NCI-H1048 (cell line): ENCODE data around the gene AFG1L.
"Not testable (repeated sequence)": the region's sequence is repeated elsewhere in the genome, so short reads cannot be mapped to it uniquely, and the experiment has no call there.

ENCODE experiments used
- DNase-seq: peaks from one replicate; lab custom pipeline; 2025; lab: John Stamatoyannopoulos, UW

AFG1L gene

GRCh38 chr6:108556866-108557493 lies 262.1 kb downstream of the AFG1L start:
- DNase-seq, result no peak

DNA sequence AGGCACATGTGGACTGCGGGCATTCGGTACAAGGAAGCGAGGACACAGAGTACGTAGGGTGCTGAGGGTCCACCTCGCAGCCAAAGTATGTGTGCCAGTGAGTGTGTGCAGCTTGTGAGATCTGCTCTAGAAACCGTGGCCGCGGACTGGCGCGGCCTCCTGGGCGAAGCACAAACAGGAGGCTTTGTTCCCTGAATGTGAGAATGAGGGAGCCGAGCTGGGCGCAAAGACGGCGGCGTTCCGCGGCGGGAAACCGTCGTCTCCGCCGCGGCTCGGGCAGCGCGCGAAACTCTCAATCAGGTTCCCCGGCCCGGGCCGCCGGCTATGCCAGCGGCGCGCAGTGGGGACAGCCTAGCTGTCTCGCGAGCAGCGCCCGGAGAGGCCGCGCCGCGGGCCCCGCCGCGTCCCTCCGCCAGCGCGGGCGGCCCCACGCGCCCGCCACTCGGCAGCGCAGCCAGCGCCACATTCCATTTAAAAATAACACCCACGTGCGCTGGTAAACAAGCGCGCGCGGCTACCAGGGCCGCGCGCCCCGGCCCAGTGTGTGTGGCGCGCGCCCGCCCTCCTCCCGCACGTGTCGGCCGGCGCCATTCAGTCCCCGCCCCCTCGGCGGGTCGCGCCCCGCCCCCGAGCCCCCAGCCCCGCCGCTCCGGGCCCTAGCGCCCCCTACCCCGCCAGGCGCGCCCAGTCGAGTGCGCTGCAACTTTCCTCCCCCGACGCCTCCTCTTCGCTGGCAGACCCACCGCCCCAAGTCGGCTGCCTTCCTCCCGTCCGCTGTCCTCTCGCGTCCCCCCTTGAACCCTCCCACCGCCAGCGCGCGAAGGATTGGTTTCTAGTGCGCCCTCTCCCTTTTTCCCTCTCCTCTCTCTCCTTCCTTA lies 262.9 kb downstream of the AFG1L start:
- peak; percentile 34 for DNase-seq

DNA sequence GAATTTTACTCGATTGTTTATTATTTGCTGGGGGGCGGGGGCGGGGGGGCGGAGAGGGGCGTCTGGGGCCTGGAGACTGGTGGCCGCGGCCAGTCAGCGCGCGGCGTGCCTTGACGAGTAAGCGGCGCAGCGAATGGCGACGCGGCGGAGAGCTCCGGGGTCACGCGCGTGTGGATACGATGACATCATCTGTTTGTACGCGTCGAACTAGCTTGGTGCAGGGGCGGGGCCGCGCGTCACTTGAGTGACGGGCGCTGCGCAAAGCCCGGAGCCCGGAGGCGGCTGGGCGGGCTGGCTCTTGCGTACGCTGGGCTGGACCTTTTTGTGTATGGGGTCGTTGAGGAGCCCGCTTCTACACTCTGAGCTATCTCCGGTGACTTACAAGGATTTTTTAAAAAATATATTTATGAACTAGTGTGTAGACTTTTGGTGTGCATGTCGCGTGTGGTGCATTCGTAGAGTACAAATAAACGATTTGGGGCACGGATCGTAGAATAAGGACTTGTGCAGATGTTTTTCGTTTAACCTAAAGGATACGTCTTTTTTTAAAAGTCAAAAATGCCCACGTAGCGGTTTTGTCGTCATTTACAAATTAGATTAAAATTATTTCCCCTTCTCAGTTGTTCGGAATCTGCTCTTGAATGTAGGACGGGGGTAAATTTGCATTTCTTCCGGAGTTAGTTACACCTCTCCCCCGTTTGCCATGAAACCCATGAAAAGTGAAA lies 263.7 kb downstream of the AFG1L start:
- peak; percentile 98 for DNase-seq

DNA sequence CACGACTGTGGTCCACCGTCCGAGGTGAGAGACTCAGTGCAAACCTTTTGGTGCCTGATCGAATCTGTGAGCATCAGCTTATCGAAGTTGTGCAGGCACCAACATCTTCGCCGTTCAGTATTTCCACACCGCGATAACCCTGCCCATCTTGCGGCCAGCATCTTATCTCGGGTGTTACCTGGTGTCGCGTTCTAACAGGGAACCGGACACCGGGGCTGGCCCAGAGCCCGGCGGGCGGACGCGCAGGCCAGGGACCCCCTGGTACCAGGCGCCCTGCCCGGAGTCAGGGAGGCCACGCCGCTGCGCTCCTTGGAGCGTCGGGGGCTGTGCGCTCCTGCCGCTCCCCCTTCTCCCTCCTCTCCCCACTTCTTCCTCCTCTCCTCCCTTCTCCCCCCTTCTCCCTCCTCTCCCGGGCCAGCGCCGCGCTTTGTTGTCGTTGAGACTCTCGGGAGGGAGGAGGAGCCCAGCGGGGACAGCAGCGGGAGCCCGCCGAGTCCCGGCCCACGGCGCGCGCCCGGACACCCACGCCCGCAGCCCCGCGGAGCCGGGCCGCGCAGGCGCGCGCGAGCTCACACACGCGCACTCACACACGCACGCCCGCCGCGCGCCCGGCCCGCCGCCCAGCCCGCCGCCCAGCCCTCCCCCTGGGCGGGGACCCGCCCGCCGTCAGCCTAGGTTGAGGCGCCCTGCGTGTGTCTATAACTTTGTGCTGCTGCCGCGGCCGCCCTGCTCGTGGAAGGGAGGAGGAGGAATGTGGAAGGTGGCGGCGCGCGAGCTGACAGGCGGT lies 264.4 kb downstream of the AFG1L start:
- DNase-seq, result peak; percentile 57

- DNase-seq, result no peak
Measured at GRCh38 chr6:108559884-108560462, 265.1 kb downstream of the AFG1L start.

DNA sequence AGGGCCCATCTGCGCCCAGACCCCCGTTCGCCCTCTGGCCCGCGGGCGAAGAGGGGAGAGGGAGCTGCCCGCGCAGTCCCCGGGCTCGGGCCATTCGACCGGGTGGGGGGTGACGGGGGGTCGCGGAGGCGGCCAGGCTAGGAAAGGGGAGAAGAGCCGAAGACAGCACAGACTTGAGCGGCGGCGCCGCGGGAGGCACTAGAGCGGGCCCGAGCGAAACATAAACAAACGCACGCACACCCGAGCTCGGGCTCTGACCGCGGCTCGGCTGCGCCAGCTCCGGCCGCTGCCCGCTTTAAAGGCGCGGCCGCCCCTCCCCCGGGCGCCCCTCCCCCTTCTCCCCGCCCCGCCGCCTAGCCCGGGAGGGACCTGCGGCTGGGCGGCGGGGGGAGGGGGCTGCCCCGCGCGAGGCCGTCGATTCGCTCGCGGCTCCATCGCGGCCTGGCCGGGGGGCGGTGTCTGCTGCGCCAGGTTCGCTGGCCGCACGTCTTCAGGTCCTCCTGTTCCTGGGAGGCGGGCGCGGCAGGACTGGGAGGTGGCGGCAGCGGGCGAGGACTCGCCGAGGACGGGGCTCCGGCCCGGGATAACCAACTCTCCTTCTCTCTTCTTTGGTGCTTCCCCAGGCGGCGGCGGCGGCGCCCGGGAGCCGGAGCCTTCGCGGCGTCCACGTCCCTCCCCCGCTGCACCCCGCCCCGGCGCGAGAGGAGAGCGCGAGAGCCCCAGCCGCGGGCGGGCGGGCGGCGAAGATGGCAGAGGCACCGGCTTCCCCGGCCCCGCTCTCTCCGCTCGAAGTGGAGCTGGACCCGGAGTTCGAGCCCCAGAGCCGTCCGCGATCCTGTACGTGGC lies 265.8 kb downstream of the AFG1L start, which contains the start of gene FOXO3:
Gene FOXO3, plus strand, starts transcription at position 455 of the 846 bp plus-strand sequence. Its CDS starts 292 bp downstream, at position 747.
- DNase-seq, result peak; percentile 48

DNA sequence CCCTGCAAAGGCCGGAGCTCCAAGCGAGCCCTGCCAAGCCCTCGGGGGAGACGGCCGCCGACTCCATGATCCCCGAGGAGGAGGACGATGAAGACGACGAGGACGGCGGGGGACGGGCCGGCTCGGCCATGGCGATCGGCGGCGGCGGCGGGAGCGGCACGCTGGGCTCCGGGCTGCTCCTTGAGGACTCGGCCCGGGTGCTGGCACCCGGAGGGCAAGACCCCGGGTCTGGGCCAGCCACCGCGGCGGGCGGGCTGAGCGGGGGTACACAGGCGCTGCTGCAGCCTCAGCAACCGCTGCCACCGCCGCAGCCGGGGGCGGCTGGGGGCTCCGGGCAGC lies 266.4 kb downstream of the AFG1L start:
- DNase-seq, result not testable (repeated sequence)

- DNase-seq, result no peak
Measured at GRCh38 chr6:108561742-108562502, 267.1 kb downstream of the AFG1L start.

DNA sequence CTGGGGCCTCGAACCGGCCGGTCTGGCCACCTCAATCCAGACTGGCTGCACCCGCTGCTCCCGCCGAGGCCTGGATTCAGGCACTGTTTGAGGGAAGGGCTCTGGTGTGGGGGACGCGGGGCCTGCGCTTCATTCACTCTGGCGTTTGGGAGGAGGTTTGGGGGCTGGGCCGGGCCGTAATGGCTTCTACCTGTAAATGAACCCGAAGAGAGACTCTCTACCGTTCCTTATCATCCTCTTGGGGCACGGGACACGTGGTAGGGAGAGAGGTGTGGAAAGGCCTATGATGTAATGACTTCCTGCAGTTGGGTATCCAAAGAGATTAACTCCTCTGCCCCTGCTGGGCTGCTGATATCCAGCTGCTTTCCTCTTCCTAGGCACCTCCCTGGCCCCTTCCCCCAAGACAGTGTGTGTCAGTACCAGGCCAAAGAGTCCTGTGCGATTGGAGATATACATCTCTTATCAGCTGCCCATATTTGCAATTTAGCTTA lies 267.7 kb downstream of the AFG1L start:
- DNase-seq, result no peak

GRCh38 chr6:108563292-108563691 lies 268.4 kb downstream of the AFG1L start:
- DNase-seq, result no peak

DNA sequence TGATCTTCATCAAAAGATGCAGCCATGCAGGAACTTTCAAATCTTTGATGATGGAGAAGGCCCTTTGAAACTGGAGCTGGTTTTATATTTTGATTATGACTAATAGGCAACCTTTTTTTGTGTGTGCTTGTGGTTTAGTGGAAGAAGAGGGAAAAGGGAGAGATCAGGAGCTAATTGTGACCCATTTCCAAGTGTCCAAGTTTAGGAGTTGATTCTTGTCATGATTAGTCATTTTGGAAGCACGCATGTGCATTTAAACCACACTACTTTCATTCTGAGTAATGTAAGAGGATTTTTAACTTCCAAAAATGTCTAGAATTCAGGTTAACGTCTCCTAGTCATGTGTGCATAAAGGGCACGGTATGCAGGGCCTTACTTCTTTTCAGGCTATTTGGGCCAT lies 269.3 kb downstream of the AFG1L start:
- no peak for DNase-seq

- DNase-seq, result no peak
Measured at GRCh38 chr6:108565091-108565766, 270.4 kb downstream of the AFG1L start.

DNA sequence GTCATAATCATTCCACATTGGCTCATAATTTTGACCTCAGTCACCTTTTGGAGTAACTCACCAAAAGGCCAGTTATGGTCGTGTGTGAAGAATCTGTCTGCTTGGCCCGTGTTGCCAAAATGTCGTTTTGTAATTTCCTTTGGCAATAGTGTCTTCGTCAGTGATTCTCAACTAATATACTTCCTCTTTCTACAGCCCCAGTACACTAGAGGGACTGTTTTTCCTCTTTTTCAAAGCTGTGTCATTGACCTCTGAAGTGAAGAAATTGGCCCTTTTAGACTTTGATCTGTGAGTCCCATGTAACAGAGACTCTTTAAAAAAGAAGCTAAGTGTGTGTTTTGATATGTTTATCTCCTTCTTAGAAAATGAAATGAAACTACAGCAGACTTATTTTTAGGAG lies 271.0 kb downstream of the AFG1L start:
- no peak for DNase-seq

DNA sequence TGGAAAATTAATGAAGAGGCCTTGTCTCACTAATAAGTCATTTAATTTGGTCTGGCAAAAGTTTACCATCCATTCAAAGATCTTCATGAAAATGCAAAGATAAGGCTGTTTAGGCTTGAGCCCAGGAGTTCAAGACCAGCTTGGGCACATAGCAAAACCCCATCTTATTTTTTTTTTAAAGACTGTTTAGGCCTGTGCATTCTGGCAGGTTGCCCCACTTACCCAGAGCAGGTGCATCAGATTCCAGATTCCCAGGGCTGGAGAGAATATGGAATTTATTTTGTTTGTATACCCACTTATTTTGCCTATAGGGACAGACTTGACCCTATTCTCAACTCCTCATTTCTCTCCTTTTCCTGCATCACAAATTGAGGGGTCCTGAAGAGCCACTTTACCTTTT lies 271.6 kb downstream of the AFG1L start:
- DNase-seq, result no peak

DNA sequence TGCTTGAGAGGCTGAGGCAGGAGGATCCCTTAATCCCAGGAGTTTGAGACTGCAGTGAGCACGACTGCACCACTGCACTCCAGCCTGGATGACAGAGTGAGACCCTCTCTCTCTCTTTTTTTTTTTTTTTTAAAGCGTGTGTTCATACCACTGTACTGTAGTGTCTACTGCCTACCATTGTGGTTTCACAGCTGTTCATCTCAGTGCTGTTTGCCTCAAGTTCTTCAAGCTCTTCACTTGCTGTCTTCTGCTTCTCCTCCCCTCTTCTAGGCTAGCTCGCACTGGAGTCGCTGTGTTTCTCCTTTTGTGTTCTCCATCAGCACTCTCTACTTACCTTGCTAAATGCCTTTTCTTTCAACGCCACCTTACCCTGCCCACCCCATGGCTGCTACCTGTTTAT lies 273.2 kb downstream of the AFG1L start:
- no peak for DNase-seq

DNA sequence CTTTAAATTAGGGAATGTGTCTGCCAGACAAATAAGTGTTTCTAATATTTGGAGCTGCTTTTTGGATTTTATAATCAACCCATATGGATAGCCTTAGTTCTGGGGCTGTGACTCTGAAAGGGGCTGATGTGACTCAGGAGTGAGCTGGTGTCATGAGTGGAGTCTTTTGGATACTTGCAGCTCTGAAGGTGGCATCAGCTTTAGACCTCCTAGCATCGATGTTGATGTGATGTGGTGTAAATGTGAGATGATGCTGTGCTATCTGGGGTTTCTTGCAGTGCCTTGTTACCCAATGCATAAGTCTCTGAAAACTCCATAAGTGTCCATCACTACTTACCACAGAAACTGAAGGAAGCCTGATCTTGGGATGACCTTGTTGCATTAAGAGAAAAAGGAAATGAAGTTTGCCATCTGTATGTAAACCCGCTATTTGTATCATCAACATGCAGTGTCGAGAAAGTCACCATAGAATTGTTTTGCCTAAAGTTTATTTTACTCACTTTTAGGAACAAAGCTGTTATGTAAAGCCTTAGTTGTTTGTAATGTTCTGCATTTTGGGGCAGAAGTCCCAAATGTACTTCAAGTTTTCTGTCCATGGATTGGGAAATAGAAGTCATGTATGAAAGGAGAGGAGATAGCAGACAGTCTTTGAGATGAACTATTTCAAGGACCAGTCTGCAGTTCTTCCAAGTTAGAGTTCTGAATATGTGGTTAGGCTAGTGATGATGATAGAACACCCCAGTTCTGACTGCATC lies 273.9 kb downstream of the AFG1L start:
- DNase-seq, result no peak

GRCh38 chr6:108570517-108570916 lies 275.7 kb downstream of the AFG1L start:
- DNase-seq, result no peak

DNA sequence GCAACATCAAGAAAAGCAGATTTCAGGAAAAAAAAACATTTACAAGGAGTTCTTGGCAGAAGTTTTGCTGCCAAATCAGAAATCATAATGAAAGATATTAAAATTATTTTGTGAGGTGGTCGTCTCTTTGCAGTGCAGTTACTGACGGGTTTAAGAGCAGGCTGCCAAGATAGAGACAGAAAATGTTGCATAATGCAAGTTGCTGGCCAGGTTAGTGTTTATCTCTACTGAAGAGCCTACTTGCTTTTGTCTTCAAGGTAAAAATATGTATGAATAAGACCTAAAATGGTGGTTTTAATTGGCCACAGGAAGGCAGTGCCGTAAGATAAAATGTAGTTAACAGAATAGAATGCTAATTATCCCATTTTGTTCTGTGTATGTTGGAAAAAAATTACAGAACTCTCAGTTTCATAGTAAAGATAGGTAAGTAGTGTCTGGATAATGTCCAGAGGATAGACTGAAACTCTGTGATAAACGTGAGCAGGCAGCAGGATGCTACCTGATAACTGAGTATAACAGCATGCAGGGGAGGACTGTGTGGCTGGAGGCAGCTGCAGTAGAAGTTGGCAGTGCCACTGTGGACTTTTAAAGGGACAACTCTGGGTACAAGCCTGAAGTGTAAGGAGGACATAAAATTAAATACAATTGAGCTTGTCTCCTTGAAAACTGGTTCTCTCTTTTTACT lies 279.7 kb downstream of the AFG1L start:
- no peak for DNase-seq
